ENCODE results near the gene WWOX.

WWOX gene

GRCh38 chr16:78915811-78916345, 816.4 kb downstream of the WWOX start:
- TF ChIP-seq ZNF565 (CRISPR knock-in tag; conservative IDR thresholded peaks at IDR 0.05; ENCODE audit: low read depth), result no peak
- TF ChIP-seq ESRRG (CRISPR knock-in tag; IDR thresholded peaks at IDR 0.05), result no peak
- TF ChIP-seq SNAI2 (CRISPR knock-in tag; IDR thresholded peaks at IDR 0.05), result no peak
- TF ChIP-seq ZC3H10 (CRISPR knock-in tag; IDR thresholded peaks at IDR 0.05), result no peak
- TF ChIP-seq ZFP3 (CRISPR knock-in tag; IDR thresholded peaks at IDR 0.05), result no peak
- no peak for TF ChIP-seq ARNTL (CRISPR knock-in tag; IDR thresholded peaks at IDR 0.05; ENCODE audit: borderline replicate concordance, low read depth)
- no peak for TF ChIP-seq CSDC2 (CRISPR knock-in tag; IDR thresholded peaks at IDR 0.05)
- no peak for TF ChIP-seq PPARA (CRISPR knock-in tag; IDR thresholded peaks at IDR 0.05; ENCODE audit: borderline replicate concordance)
- no peak for TF ChIP-seq ZFP30 (CRISPR knock-in tag; IDR thresholded peaks at IDR 0.05)
- no peak for TF ChIP-seq ZNF8 (CRISPR knock-in tag; IDR thresholded peaks at IDR 0.05)
- no peak for ATAC-seq

- TF ChIP-seq ZNF565 (CRISPR knock-in tag; conservative IDR thresholded peaks at IDR 0.05; ENCODE audit: low read depth) (no peak), ISL1 (CRISPR knock-in tag; IDR thresholded peaks at IDR 0.05) (no peak), PPARA (CRISPR knock-in tag; IDR thresholded peaks at IDR 0.05; ENCODE audit: borderline replicate concordance) (no peak), CSRNP3 (CRISPR knock-in tag; IDR thresholded peaks at IDR 0.05) (no peak), CREB5 (CRISPR knock-in tag; IDR thresholded peaks at IDR 0.05; ENCODE audit: low read depth) (no peak), ZC3H10 (CRISPR knock-in tag; IDR thresholded peaks at IDR 0.05) (no peak), RARB (CRISPR knock-in tag; IDR thresholded peaks at IDR 0.05) (no peak), TOX (CRISPR knock-in tag; IDR thresholded peaks at IDR 0.05; ENCODE audit: borderline replicate concordance) (no peak), ZFP3 (CRISPR knock-in tag; IDR thresholded peaks at IDR 0.05) (no peak), ZNF8 (CRISPR knock-in tag; IDR thresholded peaks at IDR 0.05) (no peak), ESRRG (CRISPR knock-in tag; IDR thresholded peaks at IDR 0.05) (no peak), SNAI2 (CRISPR knock-in tag; IDR thresholded peaks at IDR 0.05) (no peak), ZNF70 (CRISPR knock-in tag; IDR thresholded peaks at IDR 0.05) (no peak), TSHZ2 (CRISPR knock-in tag; IDR thresholded peaks at IDR 0.05) (no peak), PATZ1 (CRISPR knock-in tag; IDR thresholded peaks at IDR 0.05; ENCODE audit: borderline replicate concordance) (no peak), POU6F1 (CRISPR knock-in tag; IDR thresholded peaks at IDR 0.05; ENCODE audit: borderline replicate concordance, low read depth) (no peak), BACH2 (CRISPR knock-in tag; IDR thresholded peaks at IDR 0.05; ENCODE audit: borderline replicate concordance) (no peak)
- ATAC-seq, result no peak
Measured at GRCh38 chr16:78916928-78917545, 817.6 kb downstream of the WWOX start.

- TF ChIP-seq ARNTL (CRISPR knock-in tag; IDR thresholded peaks at IDR 0.05; ENCODE audit: borderline replicate concordance, low read depth) (no peak), ZNF70 (CRISPR knock-in tag; IDR thresholded peaks at IDR 0.05) (no peak), ESRRG (CRISPR knock-in tag; IDR thresholded peaks at IDR 0.05) (no peak), TCF4 (CRISPR knock-in tag; IDR thresholded peaks at IDR 0.05; ENCODE audit: borderline replicate concordance) (no peak), SNAI2 (CRISPR knock-in tag; IDR thresholded peaks at IDR 0.05) (no peak), TOX (CRISPR knock-in tag; IDR thresholded peaks at IDR 0.05; ENCODE audit: borderline replicate concordance) (no peak), OSR1 (CRISPR knock-in tag; IDR thresholded peaks at IDR 0.05) (no peak), CREB5 (CRISPR knock-in tag; IDR thresholded peaks at IDR 0.05; ENCODE audit: low read depth) (no peak), CSRNP3 (CRISPR knock-in tag; IDR thresholded peaks at IDR 0.05) (no peak), ZNF8 (CRISPR knock-in tag; IDR thresholded peaks at IDR 0.05) (no peak), ZFP3 (CRISPR knock-in tag; IDR thresholded peaks at IDR 0.05) (no peak)
- no peak for ATAC-seq
Measured at GRCh38 chr16:78918805-78919305, 819.4 kb downstream of the WWOX start.

All from SK-N-SH treated with all-trans-retinoic acid at 6 μM for 48 hours (cell line).